IMR-90 (cell line): ENCODE measurements around the gene MFSD6. TPM values are rescaled to one million over a fixed set of nuclear protein-coding genes. Genes with fewer than 3 reads are reported as not detected.
A peak's percentile ranks its signal among the peaks of the same experiment; 100 is the strongest.

Experiments
- ATAC-seq: fragments of 200-7000 bp; cut with Tn5 transposase; 2 replicates; pipeline ENCODE4 v1.9.1; 2020; ENCODE audit warnings: low read depth, mild to moderate bottlenecking, moderate library complexity
- BruUV-seq: library from RNA; stranded (reverse); fragments of 400-500 nt; replicated peaks from 2 replicates; lab custom pipeline; 2021; lab: Mats Ljungman, UMichigan
- CTCF ChIA-PET: fragments of 300-600 bp; formaldehyde crosslinking; extraction: SDS; loops from one replicate; lab custom pipeline; 2021; ENCODE audit warnings: antibody characterized with exemption; lab: Yijun Ruan, JAX
- POLR2A ChIA-PET: fragments of 300-600 bp; sonication (Branson Sonifier 250); formaldehyde crosslinking; loops from one replicate; lab custom pipeline; 2022; ENCODE audit warnings: antibody characterized with exemption; ENCODE audit not compliant: unreplicated experiment; lab: Charles Lee
- DNase-seq: peaks from one replicate; pipeline ENCODE4 v3.0.0; 2013
- H2AFZ ChIP-seq: replicated peaks from 2 replicates; pipeline ENCODE3; 2013; ENCODE audit warnings: low read length, mild to moderate bottlenecking; ENCODE audit not compliant: poor library complexity
- H2AK5ac ChIP-seq: 2 replicates; pipeline ENCODE4 v1.6.1; 2013; ENCODE audit warnings: low read depth, low read length, inconsistent platforms
- H2AK9ac ChIP-seq: replicated peaks from 2 replicates; pipeline ENCODE3; 2013; ENCODE audit warnings: mild to moderate bottlenecking, low read depth, low read length, moderate library complexity; ENCODE audit not compliant: poor library complexity
- H2BK120ac ChIP-seq: 2 replicates; pipeline ENCODE4 v1.6.1; 2013; ENCODE audit warnings: low read depth, low read length, inconsistent platforms
- H2BK15ac ChIP-seq: 3 replicates; pipeline ENCODE4 v1.6.1; 2013; ENCODE audit warnings: low read depth, low read length, inconsistent platforms
- H2BK20ac ChIP-seq: 2 replicates; pipeline ENCODE4 v1.6.1; 2013; ENCODE audit warnings: low read depth, mild to moderate bottlenecking, inconsistent platforms, low read length, moderate library complexity
- H2BK5ac ChIP-seq: 2 replicates; pipeline ENCODE4 v1.6.1; 2013; ENCODE audit warnings: mild to moderate bottlenecking, low read depth, low read length, inconsistent platforms; ENCODE audit not compliant: poor library complexity, severe bottlenecking
- H3K14ac ChIP-seq: replicated peaks from 2 replicates; pipeline ENCODE4 v1.6.1; 2013; ENCODE audit warnings: low read depth, low read length, inconsistent platforms
- H3K18ac ChIP-seq: 2 replicates; pipeline ENCODE4 v1.6.1; 2013; ENCODE audit warnings: low read depth, low read length, control low read depth
- H3K23ac ChIP-seq: 2 replicates; pipeline ENCODE4 v1.6.1; 2013; ENCODE audit warnings: low read depth, low read length, inconsistent platforms
- H3K27ac ChIP-seq: 2 replicates; pipeline ENCODE4 v1.5.1; 2013; ENCODE audit warnings: mild to moderate bottlenecking, control low read depth, low read length; ENCODE audit not compliant: insufficient read depth
- H3K27me3 ChIP-seq: 2 replicates; pipeline ENCODE4 v1.6.1; 2013; ENCODE audit warnings: low read length; ENCODE audit not compliant: control insufficient read depth, insufficient read depth
- H3K36me3 ChIP-seq: 2 replicates; pipeline ENCODE4 v1.6.1; 2013; ENCODE audit warnings: low read length, mixed read lengths; ENCODE audit not compliant: control insufficient read depth, insufficient read depth
- H3K4ac ChIP-seq: 2 replicates; pipeline ENCODE4 v1.6.1; 2013; ENCODE audit warnings: low read depth, low read length, inconsistent platforms
- H3K4me1 ChIP-seq: 2 replicates; pipeline ENCODE4 v1.6.1; 2013; ENCODE audit warnings: low read length, mixed read lengths; ENCODE audit not compliant: control insufficient read depth, insufficient read depth
- H3K4me2 ChIP-seq: 2 replicates; pipeline ENCODE4 v1.6.1; 2013; ENCODE audit warnings: low read depth, mild to moderate bottlenecking, control low read depth, low read length, moderate library complexity
- H3K4me3 ChIP-seq: 2 replicates; pipeline ENCODE4 v1.5.1; 2013; ENCODE audit warnings: low read depth, mild to moderate bottlenecking, control low read depth, low read length, moderate library complexity; ENCODE audit not compliant: insufficient read depth
- H3K56ac ChIP-seq: 2 replicates; pipeline ENCODE4 v1.6.1; 2013; ENCODE audit warnings: low read length, inconsistent platforms; ENCODE audit not compliant: insufficient read depth; ENCODE audit errors: extremely low read depth
- H3K79me1 ChIP-seq, 2 experiments: 2 replicates each; pipeline ENCODE4 v1.6.1; 2013; ENCODE audit warnings: low read length in 2 of 2, inconsistent platforms in 1 of 2, low read depth in 1 of 2
- H3K9ac ChIP-seq: 2 replicates; pipeline ENCODE4 v1.6.1; 2013; ENCODE audit warnings: low read depth, low read length, control low read depth
- H3K9me1 ChIP-seq: 2 replicates; pipeline ENCODE4 v1.6.1; 2013; ENCODE audit warnings: low read length, inconsistent platforms; ENCODE audit not compliant: insufficient read depth
- H3K9me3 ChIP-seq: 2 replicates; pipeline ENCODE4 v1.6.1; 2013; ENCODE audit warnings: low read length; ENCODE audit not compliant: control insufficient read depth, insufficient read depth
- H4K20me1 ChIP-seq: 2 replicates; pipeline ENCODE4 v1.6.1; 2013; ENCODE audit warnings: low read length, inconsistent platforms; ENCODE audit not compliant: insufficient read depth
- H4K5ac ChIP-seq: 2 replicates; pipeline ENCODE4 v1.6.1; 2013; ENCODE audit warnings: mild to moderate bottlenecking, low read depth, low read length, control low read depth
- H4K8ac ChIP-seq, 2 experiments: 2 replicates each; pipeline ENCODE4 v1.6.1; 2013; ENCODE audit warnings: low read depth in 2 of 2, low read length in 2 of 2, control low read depth in 1 of 2, inconsistent platforms in 1 of 2
- H4K91ac ChIP-seq: 2 replicates; pipeline ENCODE4 v1.6.1; 2013; ENCODE audit warnings: low read depth, low read length, inconsistent platforms; ENCODE audit not compliant: insufficient read depth
- BHLHE40 ChIP-seq: fragments of 150-350 bp; IDR thresholded peaks from 2 replicates; pipeline ENCODE4 v1.6.1; 2016; ENCODE audit warnings: mild to moderate bottlenecking, low read depth, low read length
- CEBPB ChIP-seq: IDR thresholded peaks from 2 replicates; pipeline ENCODE4 v1.6.1; 2012; ENCODE audit warnings: low read depth, low read length, improper control_type of control experiment
- CHD1 ChIP-seq: IDR thresholded peaks from 2 replicates; pipeline ENCODE4 v1.6.1; 2012; ENCODE audit warnings: low read depth, low read length, improper control_type of control experiment
- CTCF ChIP-seq: conservative IDR thresholded peaks from 2 replicates; pipeline ENCODE4 v1.5.1; 2012; ENCODE audit warnings: mild to moderate bottlenecking, low read depth, low read length, improper control_type of control experiment
- ELK1 ChIP-seq: fragments of 150-350 bp; IDR thresholded peaks from 2 replicates; pipeline ENCODE4 v1.6.1; 2016; ENCODE audit warnings: low read depth, mild to moderate bottlenecking, low read length, moderate library complexity, borderline replicate concordance
- FOS ChIP-seq: fragments of 150-350 bp; IDR thresholded peaks from 2 replicates; pipeline ENCODE4 v1.6.1; 2016; ENCODE audit warnings: low read depth, low read length
- MAFK ChIP-seq: IDR thresholded peaks from 2 replicates; pipeline ENCODE4 v1.6.1; 2012; ENCODE audit warnings: low read depth, low read length, improper control_type of control experiment
- MAZ ChIP-seq: IDR thresholded peaks from 2 replicates; pipeline ENCODE4 v1.6.1; 2012; ENCODE audit warnings: low read depth, mild to moderate bottlenecking, low read length, improper control_type of control experiment, moderate library complexity, borderline replicate concordance
- MXI1 ChIP-seq: IDR thresholded peaks from 2 replicates; pipeline ENCODE4 v1.6.1; 2012; ENCODE audit warnings: low read depth, mild to moderate bottlenecking, low read length, moderate library complexity, borderline replicate concordance
- NFE2L2 ChIP-seq: fragments of 150-350 bp; IDR thresholded peaks from 2 replicates; pipeline ENCODE4 v1.6.1; 2016; ENCODE audit warnings: low read depth, mild to moderate bottlenecking, low read length
- POLR2A ChIP-seq: IDR thresholded peaks from 2 replicates; pipeline ENCODE4 v1.6.1; 2012; ENCODE audit warnings: mild to moderate bottlenecking, low read depth, low read length
- RAD21 ChIP-seq: IDR thresholded peaks from 2 replicates; pipeline ENCODE4 v1.6.1; 2012; ENCODE audit warnings: low read length, improper control_type of control experiment
- RCOR1 ChIP-seq: IDR thresholded peaks from 2 replicates; pipeline ENCODE4 v1.6.1; 2012; ENCODE audit warnings: mild to moderate bottlenecking, low read length, improper control_type of control experiment; ENCODE audit not compliant: insufficient replicate concordance
- RFX5 ChIP-seq: IDR thresholded peaks from 2 replicates; pipeline ENCODE4 v1.8.0; 2012; ENCODE audit warnings: low read depth, mild to moderate bottlenecking, low read length, moderate library complexity
- SMC3 ChIP-seq: fragments of 150-350 bp; IDR thresholded peaks from 2 replicates; pipeline ENCODE4 v1.6.1; 2016; ENCODE audit warnings: low read depth, mild to moderate bottlenecking, antibody characterized with exemption, low read length, moderate library complexity
- USF2 ChIP-seq: fragments of 150-350 bp; IDR thresholded peaks from 2 replicates; pipeline ENCODE4 v1.6.1; 2017; ENCODE audit warnings: mild to moderate bottlenecking, antibody characterized with exemption, low read length, low read depth
- WGBS, 2 experiments: methylation state at CpG; one replicate each; pipeline versions ENCODE4 v1.1.5 to v1.1.7; 2013; ENCODE audit warnings: missing lambda C conversion rate in 2 of 2; ENCODE audit not compliant: insufficient read length in 1 of 2; ENCODE audit errors: extremely low coverage in 2 of 2; 5-methylcytosine and 5-hydroxymethylcytosine counted together
- dilution Hi-C: fragments of 300-500 bp; cut with HindIII; formaldehyde crosslinking; loops from one replicate; pipeline ENCODE4 v1.14.3; 2018; ENCODE audit warnings: low sequenced_read_pairs; ENCODE audit not compliant: unreplicated experiment
- in situ Hi-C: fragments of 300-500 bp; cut with MboI; formaldehyde crosslinking; loops from 3 replicates; pipeline ENCODE4 v1.14.3; 2019; ENCODE audit warnings: low sequenced_read_pairs, inconsistent platforms, mixed read lengths
- intact Hi-C: fragments of 100-400 bp; cut with micrococcal nuclease; formaldehyde crosslinking; loops from 2 replicates; pipeline ENCODE4 v1.10.0; 2022
- polyA plus RNA-seq, 3 experiments: library from polyadenylated mRNA; depleted of rRNA; stranded (reverse); fragments of >200 nt; gene quantifications; 2 replicates each; pipeline ENCODE4 v1.2.3, GENCODE V29; 2012; ENCODE audit warnings: low replicate concordance in 1 of 3
- total RNA-seq: library from RNA; depleted of rRNA; stranded (reverse); fragments of >200 nt; gene quantifications from 2 replicates; pipeline ENCODE4 v1.2.3, GENCODE V29; 2012

MFSD6 gene
- total and polyA plus RNA-seq, 2 of the 4 experiments (the other 2 are of a cell fraction): 4.2 to 7.7 TPM

- no CpG with 5 or more reads among the region's 4 CpGs for WGBS, 2 experiments
- peaks cover 7% of the 10 kb centered on the region; the same call in 1 of the 2 replicates for H3K27me3 ChIP-seq
- dilution Hi-C loops (no loop called here), intact Hi-C loops (no loop called here), in situ Hi-C loops (loop anchor here (10.0 kb wide), 1 partner anchor 91 kb away; no protein-coding TSS in a partner anchor)
- H3K9ac ChIP-seq: no peak overlapping the region
- no peak overlapping the region for H3K14ac ChIP-seq
- H4K91ac ChIP-seq: no peak overlapping the region
- no peak overlapping the region for H3K27ac ChIP-seq
- H3K56ac ChIP-seq: no peak overlapping the region
- ChIA-PET POLR2A (no interaction called here), CTCF (no interaction called here)
- H3K18ac ChIP-seq: no peak overlapping the region
- no peaks in the 10 kb centered on the region for H3K9me1 ChIP-seq
- peak overlapping the region; percentile 57; the same call in 1 of the 2 replicates for H4K5ac ChIP-seq
- ATAC-seq (no peak), DNase-seq (no peak)
- peak overlapping the region; percentile 6 for H2AK9ac ChIP-seq
- H3K4ac ChIP-seq: no peak overlapping the region
- H3K36me3 ChIP-seq: no peaks in the 10 kb centered on the region
- TF ChIP-seq MAZ (no peak), MAFK (no peak), BHLHE40 (no peak), POLR2A (no peak), FOS (no peak), RAD21 (no peak), CEBPB (no peak), SMC3 (no peak), MXI1 (no peak), ELK1 (no peak), CHD1 (no peak), NFE2L2 (no peak), RFX5 (no peak), USF2 (no peak), CTCF (no peak), RCOR1 (no peak)
- no peaks in the 10 kb centered on the region for H4K20me1 ChIP-seq
- no peak overlapping the region for H3K4me3 ChIP-seq
- H3K4me2 ChIP-seq: no peak overlapping the region
- H3K23ac ChIP-seq: no peak overlapping the region
- no TSS peak for BruUV-seq
- H2BK20ac ChIP-seq: no peak overlapping the region
- H3K4me1 ChIP-seq: peaks cover 2% of the 10 kb centered on the region; the same call in 1 of the 2 replicates
- no peak overlapping the region for H2BK15ac ChIP-seq
- H3K9me3 ChIP-seq: no peaks in the 10 kb centered on the region
- no peaks in the 10 kb centered on the region for H3K79me1 ChIP-seq
- H2BK120ac ChIP-seq: no peak overlapping the region
- H2AFZ ChIP-seq: no peak overlapping the region
- H4K8ac ChIP-seq: no peak overlapping the region
- H2BK5ac ChIP-seq: no peak overlapping the region
- no peak overlapping the region; the same call in 1 of the 2 replicates for H2AK5ac ChIP-seq
Measured at GRCh38 chr2:190413421-190413820, 5.3 kb downstream of the MFSD6 start.
